Keratinocyte (primary cell): ENCODE measurements around the gene FGFBP1. TPM values are rescaled to one million over a fixed set of nuclear protein-coding genes. Genes with fewer than 3 reads are reported as not detected.

Source experiments
- DNase-seq: peaks from one replicate; pipeline ENCODE4 v3.0.0-alpha.2; 2011; ENCODE audit warnings: low read depth, missing footprints, low spot score
- FAIRE-seq: peaks from 2 replicates; lab custom pipeline; 2011; peaks lifted over from hg19 to GRCh38; lab: Jason Lieb, UNC
- H2AFZ ChIP-seq: 2 replicates; pipeline ENCODE4 v1.6.0; 2012; ENCODE audit warnings: low read length, control low read depth, inconsistent platforms; ENCODE audit not compliant: control insufficient read depth
- H3K27ac ChIP-seq: 2 replicates; pipeline ENCODE4 v1.5.1; 2011; ENCODE audit warnings: low read length; ENCODE audit not compliant: control insufficient read depth, insufficient read depth
- H3K27me3 ChIP-seq: 3 replicates; pipeline ENCODE4 v1.6.0; 2011; ENCODE audit warnings: low read length; ENCODE audit not compliant: control insufficient read depth, insufficient read depth; ENCODE audit errors: extremely low read depth
- H3K36me3 ChIP-seq, 2 experiments: 2 replicates in 1 of 2; 3 replicates in 1 of 2; pipeline ENCODE4 v1.5.1; 2011; ENCODE audit warnings: low read length in 2 of 2, mild to moderate bottlenecking in 1 of 2; ENCODE audit not compliant: control insufficient read depth in 2 of 2, insufficient read depth in 2 of 2; ENCODE audit errors: extremely low read depth in 1 of 2
- H3K4me1 ChIP-seq: 3 replicates; pipeline ENCODE4 v1.5.1; 2011; ENCODE audit warnings: low read length; ENCODE audit not compliant: control insufficient read depth, insufficient read depth; ENCODE audit errors: extremely low read depth
- H3K4me2 ChIP-seq: 3 replicates; pipeline ENCODE4 v1.6.0; 2011; ENCODE audit warnings: low read depth, low read length; ENCODE audit not compliant: control insufficient read depth, insufficient read depth; ENCODE audit errors: extremely low read depth
- H3K4me3 ChIP-seq, 3 experiments: fragments of 200-600 bp in 1 of 3; sonication (generic) in 1 of 3; 2 replicates in 2 of 3; 3 replicates in 1 of 3; pipeline ENCODE4 v1.5.1; 2011 to 2016; ENCODE audit warnings: low read length in 3 of 3, mild to moderate bottlenecking in 3 of 3, control low read depth in 2 of 3, inconsistent platforms in 1 of 3, low read depth in 1 of 3, mixed read lengths in 1 of 3, mixed run types in 1 of 3, moderate library complexity in 1 of 3; ENCODE audit not compliant: control insufficient read depth in 2 of 3, insufficient read depth in 2 of 3; ENCODE audit errors: extremely low read depth in 1 of 3
- H3K79me2 ChIP-seq: 2 replicates; pipeline ENCODE4 v1.6.0; 2012; ENCODE audit warnings: low read length; ENCODE audit not compliant: control insufficient read depth, insufficient read depth
- H3K9ac ChIP-seq: 3 replicates; pipeline ENCODE4 v1.6.0; 2011; ENCODE audit warnings: low read length; ENCODE audit not compliant: control insufficient read depth, insufficient read depth; ENCODE audit errors: extremely low read depth
- H3K9me1 ChIP-seq: 3 replicates; pipeline ENCODE4 v1.6.0; 2011; ENCODE audit warnings: low read length; ENCODE audit not compliant: control insufficient read depth, insufficient read depth; ENCODE audit errors: extremely low read depth
- H3K9me3 ChIP-seq: 2 replicates; pipeline ENCODE4 v1.5.1; 2012; ENCODE audit warnings: low read depth, low read length; ENCODE audit not compliant: control insufficient read depth
- H4K20me1 ChIP-seq: 3 replicates; pipeline ENCODE4 v1.6.0; 2011; ENCODE audit warnings: low read length; ENCODE audit not compliant: control insufficient read depth, insufficient read depth; ENCODE audit errors: extremely low read depth
- CTCF ChIP-seq, 3 experiments: IDR thresholded peaks in 1 of 3; conservative IDR thresholded peaks in 1 of 3; optimal IDR thresholded peaks in 1 of 3; 2 replicates in 2 of 3; 3 replicates in 1 of 3; pipeline versions ENCODE3 to v1.5.1; 2011; ENCODE audit warnings: low read length in 3 of 3, mild to moderate bottlenecking in 3 of 3, moderate library complexity in 2 of 3, control low read depth in 1 of 3, inconsistent platforms in 1 of 3; ENCODE audit not compliant: insufficient read depth in 2 of 3; ENCODE audit errors: extremely low read depth in 1 of 3
- EZH2 ChIP-seq: IDR thresholded peaks from one replicate; pipeline ENCODE4 v1.6.1; 2012; ENCODE audit warnings: inconsistent platforms, mild to moderate bottlenecking, low read length, moderate library complexity
- dilution Hi-C: fragments of 300-500 bp; cut with MboI; formaldehyde crosslinking; loops from one replicate; pipeline ENCODE4 v1.7.0; 2020; ENCODE audit warnings: low sequenced_read_pairs; ENCODE audit not compliant: extremely low pct_ligation_motif_present
- polyA plus RNA-seq, 5 experiments: library from polyadenylated mRNA; depleted of rRNA in 3 of 5; stranded (reverse) in 3 of 5; stranded (forward) in 1 of 5; unstranded in 1 of 5; fragments of >200 nt; gene quantifications; 1 replicate in 1 of 5; 2 replicates in 3 of 5; 3 replicates in 1 of 5; pipeline versions ENCODE4 v1.2.1 to v1.2.3, GENCODE V29; 2011 to 2012; ENCODE audit warnings: missing spikeins in 2 of 5, low read depth in 1 of 5, low replicate concordance in 1 of 5

FGFBP1 gene
- polyA plus RNA-seq, 1 donor (not counting 4 experiments of a cell fraction or from before 2014, with no cell fraction given), result 2,189 TPM

- dilution Hi-C loops, result no loop called here
- no peak for FAIRE-seq
- Histone ChIP-seq H2AFZ (no peak overlapping the region), H3K4me2 (no peak overlapping the region), H3K9ac (no peak overlapping the region), H3K9me1 (no peaks in the 10 kb centered on the region), H3K27me3 (no peaks in the 10 kb centered on the region), H3K9me3 (peaks cover 12% of the 10 kb centered on the region), H3K36me3 (no peaks in the 10 kb centered on the region), H3K79me2 (no peaks in the 10 kb centered on the region), H3K4me3 (no peak overlapping the region), H3K27ac (no peak overlapping the region), H3K4me1 (peaks cover 46% of the 10 kb centered on the region), H4K20me1 (no peaks in the 10 kb centered on the region)
- DNase-seq, result no peak
- no peak for TF ChIP-seq CTCF (optimal IDR thresholded peaks at IDR 0.05 in 1 of 3, IDR thresholded peaks at IDR 0.05 in 1 of 3, conservative IDR thresholded peaks at IDR 0.05 in 1 of 3; ENCODE audit: extremely low read depth in 1 of 3, insufficient read depth in 2 of 3, low read length in 3 of 3)
These were observed 36.5 kb downstream of the FGFBP1 start for GRCh38 chr4:15901998-15902397.

- no peak overlapping the region for H3K4me3 ChIP-seq
- FAIRE-seq (no peak), DNase-seq (no peak)
- H3K36me3 ChIP-seq, result no peaks in the 10 kb centered on the region
- no peak overlapping the region for H3K27ac ChIP-seq
- no peaks in the 10 kb centered on the region for H3K27me3 ChIP-seq
- H3K9ac ChIP-seq, result no peak overlapping the region
- TF ChIP-seq CTCF (optimal IDR thresholded peaks at IDR 0.05 in 1 of 3, IDR thresholded peaks at IDR 0.05 in 1 of 3, conservative IDR thresholded peaks at IDR 0.05 in 1 of 3; ENCODE audit: extremely low read depth in 1 of 3, insufficient read depth in 2 of 3, low read length in 3 of 3) (no peak), EZH2 (no peak)
- H2AFZ ChIP-seq, result no peak overlapping the region
- no peaks in the 10 kb centered on the region for H4K20me1 ChIP-seq
- H3K9me1 ChIP-seq, result no peaks in the 10 kb centered on the region
- dilution Hi-C loops, result no loop called here
- no peaks in the 10 kb centered on the region for H3K79me2 ChIP-seq
- H3K9me3 ChIP-seq, result peaks cover 12% of the 10 kb centered on the region
- H3K4me2 ChIP-seq, result no peak overlapping the region
- H3K4me1 ChIP-seq, result peaks cover 47% of the 10 kb centered on the region
These were observed 37.5 kb downstream of the FGFBP1 start for GRCh38 chr4:15901007-15901406.
